Kidney (tissue), 14 donors: Measurements from ENCODE around the gene NID1. TPM values are rescaled to one million over a fixed set of nuclear protein-coding genes. Genes with fewer than 3 reads are reported as not detected.
"Not testable (repeated sequence)": the region's sequence is repeated elsewhere in the genome, so short reads cannot be mapped to it uniquely, and the experiment has no call there.

Source experiments
- DNase-seq, 5 donors: peaks; one replicate each; pipeline ENCODE4 v3.0.0-alpha.2; 2013 to 2020
- FAIRE-seq: peaks from 2 replicates; lab custom pipeline; 2012; peaks lifted over from hg19 to GRCh38; lab: Jason Lieb, UNC
- H3K27ac ChIP-seq, 2 donors: one replicate each; pipeline ENCODE4 v1.7.0; 2013; ENCODE audit warnings: low read depth in 2 of 2, low read length in 2 of 2, inconsistent platforms in 1 of 2
- H3K27me3 ChIP-seq: one replicate; pipeline ENCODE4 v1.7.1; 2013; ENCODE audit warnings: low read length, inconsistent platforms; ENCODE audit not compliant: control insufficient read depth, insufficient read depth
- H3K36me3 ChIP-seq, 3 donors: one replicate each; pipeline versions ENCODE4 v1.7.0 to v1.7.1; 2013; ENCODE audit warnings: low read length in 3 of 3, control low read depth in 1 of 3, inconsistent platforms in 1 of 3; ENCODE audit not compliant: insufficient read depth in 3 of 3, control insufficient read depth in 2 of 3
- H3K4me1 ChIP-seq, 3 donors: one replicate each; pipeline versions ENCODE4 v1.7.0 to v1.7.1; 2013; ENCODE audit warnings: low read length in 3 of 3, inconsistent platforms in 1 of 3, low read depth in 1 of 3; ENCODE audit not compliant: control insufficient read depth in 2 of 3, insufficient read depth in 2 of 3
- H3K4me3 ChIP-seq, 3 donors: one replicate each; pipeline versions ENCODE4 v1.7.0 to v1.8.1; 2013; ENCODE audit warnings: low read length in 3 of 3, control low read depth in 1 of 3, inconsistent platforms in 1 of 3
- H3K9ac ChIP-seq, 3 donors: one replicate each; pipeline versions ENCODE4 v1.7.0 to v1.7.1; 2013; ENCODE audit warnings: low read length in 3 of 3, control low read depth in 1 of 3, inconsistent platforms in 1 of 3
- H3K9me3 ChIP-seq, 3 donors: one replicate each; pipeline versions ENCODE4 v1.7.0 to v1.7.1; 2013; ENCODE audit warnings: low read length in 3 of 3, control low read depth in 1 of 3, inconsistent platforms in 1 of 3; ENCODE audit not compliant: control insufficient read depth in 2 of 3, insufficient read depth in 1 of 3
- CTCF ChIP-seq: IDR thresholded peaks from 3 replicates; pipeline ENCODE4 v1.5.1; 2012; ENCODE audit warnings: mild to moderate bottlenecking, moderate library complexity, borderline replicate concordance; ENCODE audit not compliant: insufficient read depth; ENCODE audit errors: extremely low read depth
- intact Hi-C: fragments of 100-400 bp; cut with DNase I; formaldehyde crosslinking; loops from one replicate; pipeline ENCODE4 v1.11.1; 2022
- polyA plus RNA-seq: library from polyadenylated mRNA; stranded (reverse); fragments of 350-450 nt; fragmentation: Illumina TruSeq; extraction: RNeasy Lipid Tissue Mini Kit (QIAGEN cat#74804); gene quantifications from one replicate; pipeline ENCODE4 v1.2.3, GENCODE V29; 2014; ENCODE audit warnings: low read depth, low replicate concordance; ENCODE audit not compliant: insufficient read depth
- total RNA-seq: library from RNA; stranded (reverse); fragmentation: NEBNext Ultra II Directional; extraction: Animal tissue kit (Norgen Biotek cat#: 25700); gene quantifications from one replicate; pipeline ENCODE4 v1.2.1, GENCODE V29; 2021
- donor health status: control.
- donor health status: control.
- donor health status: control.
- donor health status: control.
- donor health status: control.
- donor health status: DM: yes; HTN: yes; CAD: no.
- donor health status: Normal renal cell carcinoma (clear cell type).

The NID1 gene
- total and polyA plus RNA-seq, 2 donors from 2014 or later, result 7.4 to 70.1 TPM

GRCh38 chr1:235931171-235931738 is 133.6 kb downstream of the NID1 start:
- intact Hi-C loops, result no loop called here
- FAIRE-seq, result no peak
- Histone ChIP-seq H3K36me3 (no peaks in the 10 kb centered on the region), H3K27me3 (no peaks in the 10 kb centered on the region), H3K9me3 (no peaks in the 10 kb centered on the region), H3K9ac (no peak overlapping the region), H3K4me1 (no peaks in the 10 kb centered on the region), H3K4me3 (no peak overlapping the region), H3K27ac (no peak overlapping the region)
- DNase-seq, result no peak
- no peak for TF ChIP-seq CTCF

- no peak for FAIRE-seq
- Histone ChIP-seq H3K4me3 (no peak overlapping the region), H3K36me3 (no peaks in the 10 kb centered on the region), H3K9ac (no peak overlapping the region), H3K27me3 (no peaks in the 10 kb centered on the region), H3K27ac (no peak overlapping the region), H3K4me1 (no peaks in the 10 kb centered on the region), H3K9me3 (no peaks in the 10 kb centered on the region)
- TF ChIP-seq CTCF, result no peak
- intact Hi-C loops, result no loop called here
- DNase-seq, result peak in 2 of 5 donors; percentile 28 to 50
Observed at GRCh38 chr1:235930543-235930942, 134.3 kb downstream of the NID1 start.

GRCh38 chr1:235929216-235929615 is 135.7 kb downstream of the NID1 start:
- Histone ChIP-seq H3K27me3 (no peaks in the 10 kb centered on the region), H3K4me1 (no peaks in the 10 kb centered on the region), H3K9ac (no peak overlapping the region), H3K27ac (no peak overlapping the region), H3K9me3 (no peaks in the 10 kb centered on the region), H3K36me3 (no peaks in the 10 kb centered on the region), H3K4me3 (no peak overlapping the region)
- FAIRE-seq (no peak), DNase-seq (no peak)
- intact Hi-C loops, result no loop called here
- no peak for TF ChIP-seq CTCF

- DNase-seq (no peak), FAIRE-seq (no peak)
- Histone ChIP-seq H3K27me3 (no peaks in the 10 kb centered on the region), H3K36me3 (no peaks in the 10 kb centered on the region), H3K27ac (no peak overlapping the region), H3K9ac (no peak overlapping the region), H3K4me1 (no peaks in the 10 kb centered on the region), H3K9me3 (no peaks in the 10 kb centered on the region), H3K4me3 (no peak overlapping the region)
- TF ChIP-seq CTCF, result no peak
- intact Hi-C loops, result no loop called here
Observed at GRCh38 chr1:235928197-235928596, 136.7 kb downstream of the NID1 start.

GRCh38 chr1:235927551-235927950 is 137.3 kb downstream of the NID1 start:
- DNase-seq, H3K9me3 ChIP-seq, H3K4me1 ChIP-seq, H3K4me3 ChIP-seq, H3K27me3 ChIP-seq, H3K9ac ChIP-seq, FAIRE-seq, intact Hi-C loops, H3K36me3 ChIP-seq, H3K27ac ChIP-seq: not testable (repeated sequence)
